HPDE6-E6E7 (cell line): ENCODE measurements around the gene SCO2.

Experiments used
- DNase-seq: peaks from one replicate; pipeline ENCODE4 v3.0.0; 2011; ENCODE audit warnings: missing footprints; ENCODE audit errors: extremely low spot score

Gene SCO2, protein sequence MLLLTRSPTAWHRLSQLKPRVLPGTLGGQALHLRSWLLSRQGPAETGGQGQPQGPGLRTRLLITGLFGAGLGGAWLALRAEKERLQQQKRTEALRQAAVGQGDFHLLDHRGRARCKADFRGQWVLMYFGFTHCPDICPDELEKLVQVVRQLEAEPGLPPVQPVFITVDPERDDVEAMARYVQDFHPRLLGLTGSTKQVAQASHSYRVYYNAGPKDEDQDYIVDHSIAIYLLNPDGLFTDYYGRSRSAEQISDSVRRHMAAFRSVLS

DNA sequence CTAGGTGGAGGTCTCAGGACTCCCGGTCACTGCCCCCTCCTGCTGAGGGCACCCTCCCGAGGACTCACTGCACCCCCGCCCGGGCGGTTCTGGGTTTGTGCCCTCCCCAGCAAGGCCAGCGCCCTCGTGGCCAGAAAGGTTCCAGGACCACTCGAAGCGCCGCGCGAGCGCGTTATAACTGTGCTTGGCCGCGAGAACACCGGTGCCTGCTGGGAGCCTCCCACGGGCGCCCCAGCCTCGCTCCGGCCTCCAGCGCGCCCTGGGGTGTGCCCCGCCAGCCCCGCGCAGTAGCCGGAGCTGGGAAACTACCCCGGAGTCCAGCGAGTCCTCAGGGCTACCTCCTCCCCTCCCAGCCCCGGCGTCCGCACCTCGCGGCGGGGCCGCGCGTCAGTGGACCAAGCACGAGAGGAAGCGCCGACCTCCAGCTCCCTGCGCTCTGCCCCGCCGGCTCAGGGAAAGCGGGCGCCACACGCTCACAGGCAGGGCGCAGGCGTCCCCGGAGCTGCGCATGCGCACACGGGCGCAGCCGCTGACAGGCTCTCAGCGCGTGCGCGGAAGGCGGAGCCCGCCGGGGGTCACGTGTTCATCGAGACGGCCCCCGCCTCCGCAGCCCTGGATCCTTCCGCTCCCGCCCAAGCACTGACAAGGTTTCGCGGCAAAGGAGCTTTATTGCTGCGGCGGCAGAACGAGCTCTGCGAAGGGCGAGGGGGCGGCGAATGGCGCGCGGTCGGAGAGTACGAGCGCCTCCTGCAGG is at the start of gene SCO2:
Gene SCO2 (minus strand): TSS at position 495 of the 754 bp plus-strand sequence. CDS start 1,187 bp downstream, outside the sequence.
- DNase-seq: no peak

DNA sequence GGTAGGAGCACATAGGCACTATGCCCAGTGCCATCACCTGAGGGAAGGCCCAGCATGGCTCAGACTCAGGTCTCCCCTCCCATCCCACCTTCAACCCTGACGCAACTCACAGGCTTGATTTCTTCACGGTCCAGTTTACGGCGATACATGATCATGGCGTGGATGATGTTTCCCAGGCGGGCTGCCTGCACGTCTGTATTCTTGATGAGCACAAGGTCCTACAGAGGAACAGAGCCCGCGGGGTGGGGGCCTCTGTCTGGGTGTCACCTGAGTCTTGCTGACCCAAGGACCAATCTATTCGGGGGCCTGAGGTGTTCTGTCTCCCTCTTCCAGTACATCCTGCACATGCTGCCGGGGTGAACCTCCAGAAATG is 49.0 kb upstream of the SCO2 start:
- DNase-seq: no peak

DNA sequence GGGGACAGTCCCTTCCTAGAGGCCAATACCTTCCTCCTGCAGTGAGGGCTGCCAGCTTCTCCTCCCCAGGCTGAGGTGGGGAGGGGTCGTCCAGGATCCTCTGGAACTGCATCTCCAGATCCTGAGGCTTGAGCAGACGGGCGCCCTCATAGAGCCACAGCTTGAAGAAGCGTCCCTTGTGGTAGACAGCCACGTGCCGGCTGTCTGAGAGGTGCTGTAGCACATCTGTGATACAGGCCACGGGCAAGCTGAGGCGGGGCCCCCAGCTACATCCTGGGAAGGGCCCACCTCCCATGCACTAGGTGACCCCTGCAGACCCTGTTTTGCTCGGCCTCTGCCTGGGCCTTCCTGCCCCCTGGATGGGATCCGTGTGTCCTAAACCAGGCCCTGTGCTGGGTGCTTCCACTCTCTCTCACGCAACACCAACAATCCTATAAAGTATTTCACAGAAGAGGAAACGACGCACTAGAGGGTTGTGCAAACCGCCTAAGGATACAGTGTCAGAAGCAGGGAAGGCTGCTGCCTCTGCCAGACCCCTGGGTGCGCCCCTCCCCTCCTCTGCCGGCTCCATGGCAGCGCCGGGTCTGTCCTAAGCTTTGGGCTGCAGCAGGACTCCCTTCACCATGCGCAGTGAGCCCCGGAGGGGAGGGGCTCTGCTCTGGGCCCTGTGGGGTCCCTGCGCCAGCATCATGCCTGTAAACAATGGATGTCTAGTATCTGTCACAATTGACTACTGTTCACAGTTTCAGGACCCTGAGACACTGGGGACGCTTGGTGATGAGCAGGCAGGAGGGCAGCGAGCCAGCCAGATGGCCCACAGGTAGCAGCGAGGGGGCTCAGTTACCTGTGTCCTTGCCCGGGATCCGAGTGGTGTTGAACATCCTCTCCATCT is 48.3 kb upstream of the SCO2 start:
- DNase-seq: no peak

DNA sequence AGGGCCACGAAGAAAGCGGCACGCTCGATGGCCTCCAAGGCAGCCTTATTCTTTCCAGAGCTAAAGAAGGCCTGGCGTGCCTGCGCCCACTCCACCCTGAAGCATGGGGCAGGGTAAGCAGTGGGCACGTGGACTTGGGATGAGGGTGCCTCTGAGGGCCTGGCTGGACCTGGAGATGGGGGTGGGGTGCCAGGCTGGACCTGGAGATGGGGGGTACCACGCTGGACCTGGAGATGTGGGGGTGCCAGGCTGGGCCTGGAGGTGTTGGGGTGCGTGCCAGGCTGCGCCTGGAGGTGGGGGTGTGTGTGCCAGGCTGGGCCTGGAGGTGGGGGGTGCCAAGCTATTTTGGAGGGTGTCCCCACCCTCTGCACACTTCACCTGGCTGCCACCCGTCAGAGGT is 47.6 kb upstream of the SCO2 start:
- no peak for DNase-seq

DNA sequence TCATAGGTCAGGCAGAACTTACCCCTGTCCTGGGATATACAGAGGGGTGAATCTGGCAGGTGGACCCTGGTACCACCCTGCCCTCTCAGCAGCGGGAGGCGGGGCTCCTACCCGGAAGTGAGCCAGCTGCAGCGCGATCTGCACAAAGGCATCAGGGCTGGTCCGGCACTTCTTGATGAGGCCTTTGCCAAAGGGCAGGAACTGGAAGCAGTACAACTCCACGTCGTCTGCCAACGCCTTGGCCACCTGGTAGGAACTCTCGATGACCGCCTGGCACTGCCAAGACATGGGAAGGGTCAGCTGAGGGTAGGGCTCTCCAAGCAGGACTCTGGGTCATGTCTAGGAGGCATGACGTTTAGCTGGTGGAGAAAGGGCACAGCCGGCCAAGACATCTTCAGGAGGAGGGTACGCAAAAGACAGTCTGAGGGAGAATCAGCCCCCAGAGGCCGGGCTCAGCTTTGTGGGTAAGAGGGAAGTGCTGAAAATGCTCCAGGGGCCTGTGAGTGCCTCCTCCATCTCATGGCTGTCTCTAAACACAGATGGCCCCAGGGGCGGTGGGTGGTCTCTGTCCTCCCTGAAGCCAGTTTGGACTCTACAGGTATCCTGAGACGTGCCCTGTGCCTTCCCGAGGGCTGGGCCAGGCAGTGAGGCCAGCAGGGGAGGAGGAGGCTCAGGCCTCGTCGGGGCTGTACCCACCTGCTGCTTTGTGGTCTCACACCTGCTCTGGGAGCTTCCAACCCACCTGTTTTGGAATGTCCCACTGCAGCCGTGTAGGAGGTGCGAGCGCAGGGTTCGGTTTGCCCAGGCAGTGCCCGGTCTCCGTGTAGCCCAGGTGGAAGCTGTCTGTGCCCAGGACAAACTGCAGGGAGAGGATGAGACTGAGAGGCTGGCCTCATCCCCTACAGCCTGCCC is 46.1 kb upstream of the SCO2 start:
- no peak for DNase-seq

DNA sequence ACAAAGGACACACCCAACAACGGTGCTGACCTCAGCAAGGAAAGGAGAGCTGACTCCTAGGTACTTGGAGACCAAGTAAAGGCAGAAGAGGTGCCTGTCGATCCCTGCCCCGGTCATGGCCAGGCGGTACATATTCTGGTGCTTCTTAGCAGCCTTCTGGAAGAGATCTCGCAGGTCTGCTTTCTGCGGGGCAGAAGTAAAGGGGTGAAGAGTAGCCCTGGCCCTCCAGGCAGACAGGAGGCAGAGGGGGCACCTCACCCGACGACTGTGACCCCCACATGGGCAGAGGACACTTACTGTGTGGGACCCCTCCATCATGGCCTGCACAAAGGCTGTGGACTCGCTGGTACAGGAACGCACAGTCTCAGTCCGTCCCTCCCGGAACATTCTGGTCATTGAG is 45.5 kb upstream of the SCO2 start:
- no peak for DNase-seq

DNA sequence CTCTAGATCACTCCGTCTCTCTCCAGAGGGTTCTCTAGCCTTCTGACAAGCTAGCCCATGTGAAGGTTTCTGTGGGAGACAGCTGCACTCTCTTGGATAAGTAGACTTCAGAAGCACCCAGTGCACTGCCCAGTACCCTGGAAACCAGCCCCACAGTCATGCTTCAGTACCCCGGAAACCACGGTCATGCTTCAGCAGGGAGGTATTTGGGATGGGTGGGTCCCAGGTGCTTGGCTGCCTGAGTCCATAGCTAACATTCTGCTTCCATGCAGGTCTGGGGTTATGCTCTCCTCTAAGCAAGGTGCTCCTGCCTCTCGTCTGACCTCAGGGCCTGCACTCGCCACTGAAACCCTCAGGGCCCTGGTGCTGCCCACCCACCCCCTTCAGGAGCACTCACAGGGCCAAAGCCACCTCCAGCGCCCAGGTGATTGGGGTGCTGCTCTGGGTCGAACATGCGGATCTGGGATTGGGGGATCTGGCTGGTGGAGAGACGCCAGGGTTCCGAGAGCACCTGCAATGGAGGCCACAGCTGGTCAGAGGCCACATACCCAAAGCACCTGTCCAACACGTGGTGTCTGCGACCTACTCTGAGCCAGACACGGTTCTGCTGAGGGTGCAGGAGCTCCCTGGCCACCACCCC is 44.6 kb upstream of the SCO2 start:
- no peak for DNase-seq

DNA sequence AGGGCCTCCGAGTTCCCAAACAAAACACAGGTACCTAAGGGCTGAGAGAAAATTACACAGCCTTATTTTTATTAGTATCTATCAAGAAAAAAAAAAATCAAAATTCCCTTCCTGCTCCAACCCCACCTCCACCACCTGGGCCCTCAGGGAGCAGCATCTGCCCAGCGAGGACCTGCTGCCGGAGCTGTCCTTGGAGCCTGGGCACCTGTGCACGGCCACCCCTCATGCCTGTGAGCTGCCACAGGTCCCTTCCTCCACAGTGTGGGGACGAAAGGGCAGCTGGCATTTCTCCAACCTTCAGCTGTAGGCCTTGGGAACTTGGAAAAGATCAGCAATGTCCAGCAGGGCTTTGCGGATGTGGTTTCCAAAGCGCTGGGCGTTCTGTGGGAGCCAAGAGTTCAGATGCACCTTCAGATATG is 43.7 kb upstream of the SCO2 start:
- DNase-seq: no peak

DNA sequence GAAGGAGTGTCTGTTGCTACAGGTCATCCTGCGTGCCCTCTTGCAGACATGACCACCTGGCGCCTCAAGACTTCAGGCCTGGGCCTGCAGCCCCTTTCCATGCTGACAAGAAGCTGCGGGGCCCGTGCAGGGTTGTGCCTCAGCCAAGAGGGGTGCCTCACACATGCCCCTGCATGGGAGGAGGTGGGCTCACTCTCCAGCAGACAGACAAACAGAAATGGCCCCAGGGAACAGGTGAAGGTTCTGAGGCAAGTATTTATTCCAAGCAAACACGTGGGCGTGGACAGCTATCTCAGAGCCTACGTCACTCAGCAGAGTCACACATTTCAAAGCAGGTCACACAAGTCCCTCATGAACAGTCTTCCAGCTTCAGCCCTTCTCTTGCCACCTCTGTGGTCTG is 43.2 kb upstream of the SCO2 start:
- DNase-seq: no peak

DNA sequence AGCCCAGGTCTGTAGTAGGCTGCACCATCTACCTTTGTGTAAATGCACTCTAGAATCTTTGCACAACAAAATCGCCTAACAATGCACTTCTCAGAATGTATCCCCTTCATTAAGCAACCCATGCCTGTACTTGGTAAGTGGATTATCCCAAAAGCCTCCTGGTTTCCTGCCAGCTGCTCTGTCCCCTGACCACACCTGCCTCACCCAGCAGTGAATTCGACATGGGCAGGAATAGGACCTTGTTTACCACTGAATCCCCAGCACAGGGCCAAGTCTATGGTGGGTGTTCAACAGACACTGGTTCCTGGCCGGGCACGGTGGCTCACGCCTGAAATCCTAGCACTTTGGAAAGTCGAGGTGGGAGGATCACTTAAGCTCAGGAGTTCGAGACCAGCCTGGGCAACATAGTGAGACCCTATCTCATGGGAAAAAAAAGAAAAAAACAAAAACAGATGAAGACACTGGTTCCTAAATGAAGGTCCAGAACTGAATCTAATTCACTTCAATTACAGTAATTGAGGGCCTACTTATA is 42.4 kb upstream of the SCO2 start:
- DNase-seq: no peak

DNA sequence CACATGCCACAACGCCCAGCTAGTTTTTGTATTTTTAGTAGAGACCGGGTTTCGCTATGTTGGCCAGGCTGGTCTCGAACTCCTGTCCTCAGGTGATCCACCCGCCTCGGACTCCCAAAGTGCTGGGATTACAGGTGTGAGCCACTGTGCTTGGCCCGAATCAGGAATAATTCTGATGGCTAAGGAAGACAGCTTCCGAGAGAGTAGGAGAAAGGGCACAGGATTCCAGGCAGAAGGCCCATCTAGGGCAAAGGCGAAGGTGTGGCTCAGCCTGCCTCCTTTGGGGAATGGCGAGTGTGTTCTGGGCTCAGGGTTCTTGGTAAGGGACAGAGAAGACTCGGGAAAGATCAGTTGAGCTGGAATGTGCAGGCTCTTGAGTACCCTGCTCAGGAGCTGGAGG is 38.9 kb upstream of the SCO2 start:
- no peak for DNase-seq

DNA sequence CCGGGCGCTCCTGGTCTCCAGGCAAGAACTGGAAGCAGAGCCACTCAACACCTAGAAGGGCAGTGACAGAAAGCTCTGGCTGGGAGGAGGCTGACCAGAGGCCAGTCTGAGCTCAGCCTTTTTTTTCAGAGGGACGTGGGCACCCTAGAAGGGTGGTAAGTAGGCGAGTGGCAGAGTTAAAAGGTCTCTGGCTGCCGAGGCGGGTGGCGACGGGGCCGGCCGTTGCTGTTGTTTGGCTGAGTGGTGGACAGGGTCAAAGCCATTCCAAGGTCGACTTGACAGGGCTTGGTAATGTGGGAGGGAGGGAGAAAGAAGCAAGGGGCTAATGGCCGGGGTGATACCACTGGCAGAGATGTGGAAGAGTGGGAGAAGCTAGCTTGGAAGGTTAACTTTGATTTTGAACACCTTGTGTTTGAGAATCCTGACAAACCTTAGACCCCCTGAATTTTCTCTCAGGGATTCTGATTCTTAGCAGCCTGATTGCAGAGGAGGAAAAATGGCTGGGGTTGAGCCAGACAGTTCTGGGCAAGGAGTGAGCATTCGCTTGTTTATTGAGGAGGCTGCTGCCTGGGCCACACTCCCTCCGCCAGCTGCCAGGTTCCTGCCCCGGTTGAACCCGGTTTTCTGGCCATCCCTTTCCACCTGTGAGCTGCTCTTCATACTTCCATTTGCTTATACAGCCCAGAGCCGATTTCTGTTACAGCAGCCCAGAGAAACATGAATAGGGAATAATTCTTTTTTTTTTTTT is 38.2 kb upstream of the SCO2 start:
- no peak for DNase-seq

DNA sequence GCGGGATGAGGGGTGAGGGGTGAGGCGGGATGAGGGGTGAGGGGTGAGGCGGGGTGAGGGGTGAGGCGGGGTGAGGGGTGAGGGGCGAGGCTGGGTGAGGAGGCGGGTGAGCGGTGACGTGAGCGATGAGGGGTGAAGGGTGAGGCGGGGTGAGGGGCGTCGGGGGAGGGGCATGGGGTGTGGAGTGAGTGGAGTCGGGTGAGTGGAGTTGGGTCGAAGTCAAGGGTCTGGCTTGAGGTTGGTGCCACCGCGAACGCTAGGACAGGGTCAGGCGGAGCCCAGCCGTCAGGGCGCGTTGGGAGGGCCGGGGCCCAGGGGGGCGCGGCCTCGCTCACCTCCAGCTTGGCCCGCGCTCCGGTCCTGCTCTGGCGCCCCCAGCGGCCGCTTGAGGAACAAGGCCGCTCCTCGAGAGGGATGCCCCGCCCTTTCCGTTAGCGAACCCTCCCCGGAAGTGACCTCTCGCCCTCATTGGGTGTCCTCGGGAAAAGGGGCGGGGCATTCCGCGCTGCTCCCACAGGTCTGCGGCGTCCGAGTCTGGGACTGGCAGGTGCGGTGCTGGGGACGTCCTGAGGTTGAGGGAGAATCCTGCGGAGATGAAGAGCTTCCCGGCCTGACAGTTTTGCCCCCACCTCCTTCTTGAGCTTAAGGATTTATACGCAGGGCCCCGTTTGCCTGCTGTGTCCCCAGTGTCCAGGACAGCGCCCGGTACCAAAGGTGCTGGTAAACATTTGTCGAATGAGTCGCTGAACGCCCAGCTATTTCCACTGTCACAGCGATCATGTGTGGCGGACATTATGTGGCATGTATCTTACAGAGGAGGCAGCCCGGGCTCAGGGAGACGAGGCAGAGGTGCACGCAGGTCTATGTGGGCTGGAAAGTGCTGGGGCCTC is 37.4 kb upstream of the SCO2 start, which contains the start of gene SYCE3:
Gene SYCE3 (minus strand): TSS at position 397 of the 890 bp plus-strand sequence. CDS start 6,514 bp downstream, outside the sequence.
- peak; percentile 88 for DNase-seq

DNA sequence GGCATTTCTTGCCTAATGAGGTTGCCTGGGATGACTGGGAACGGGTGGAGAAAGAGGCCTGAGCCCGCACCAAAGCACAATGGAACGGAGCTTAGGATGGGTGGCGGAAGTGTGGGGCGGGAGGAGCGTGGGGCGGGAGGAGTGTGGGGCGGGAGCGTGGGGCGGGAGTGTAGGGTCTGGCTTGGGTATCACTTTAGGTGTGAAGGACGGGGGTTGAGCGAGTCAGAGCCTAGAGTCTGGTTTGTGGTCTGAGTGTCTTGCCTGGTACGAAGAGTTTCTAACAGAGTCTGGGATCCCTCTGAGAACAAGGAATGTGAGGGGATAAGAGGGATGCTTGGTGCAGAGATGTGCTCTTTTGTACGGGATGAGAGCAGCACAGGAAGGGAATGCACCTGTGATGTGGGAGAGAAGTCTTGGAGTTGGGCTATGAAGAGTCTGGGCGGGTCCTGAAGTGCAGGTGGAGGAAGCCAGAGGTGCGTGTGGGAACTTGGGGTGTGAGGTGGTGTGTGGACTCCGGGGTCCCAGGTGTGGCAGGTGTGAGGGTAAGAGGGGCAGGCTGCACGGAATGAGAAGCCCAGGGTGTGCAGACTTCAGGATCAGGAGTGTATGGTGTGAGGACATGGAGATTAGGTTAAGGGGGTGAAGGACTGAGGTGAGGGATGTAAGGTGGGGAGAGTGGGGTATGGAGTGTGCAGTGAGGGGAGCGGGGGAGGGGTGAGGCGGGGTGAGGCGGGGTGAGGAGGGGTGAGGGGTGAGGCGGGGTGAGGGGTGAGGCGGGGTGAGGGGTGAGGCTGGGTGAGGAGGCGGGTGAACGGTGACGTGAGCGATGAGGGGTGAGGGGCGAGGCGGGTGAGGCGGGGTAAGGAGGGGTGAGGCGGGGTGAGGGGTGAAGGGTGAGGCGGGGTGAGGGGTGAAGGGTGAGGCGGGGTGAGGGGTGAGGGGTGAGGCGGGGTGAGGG is 36.3 kb upstream of the SCO2 start:
- no peak for DNase-seq

DNA sequence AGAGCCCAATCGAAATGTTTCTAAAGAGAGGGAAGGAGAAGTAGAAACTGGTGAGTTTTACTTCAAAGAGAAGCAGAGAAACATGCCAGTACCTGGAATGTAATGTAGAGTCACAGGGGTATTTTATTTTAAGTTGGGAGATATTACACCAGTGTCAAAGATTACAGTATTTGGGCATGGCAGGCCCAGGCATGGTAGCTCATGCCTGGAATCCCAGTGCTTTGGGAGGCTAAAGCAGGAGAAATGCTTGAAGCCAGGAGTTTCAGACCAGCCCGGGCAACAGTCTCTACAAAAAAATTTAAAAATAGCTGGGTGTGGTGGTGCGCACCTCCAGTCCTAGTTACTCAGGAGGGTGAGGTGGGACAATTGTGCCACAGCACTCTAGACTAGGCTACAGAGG is 34.6 kb upstream of the SCO2 start:
- no peak for DNase-seq

DNA sequence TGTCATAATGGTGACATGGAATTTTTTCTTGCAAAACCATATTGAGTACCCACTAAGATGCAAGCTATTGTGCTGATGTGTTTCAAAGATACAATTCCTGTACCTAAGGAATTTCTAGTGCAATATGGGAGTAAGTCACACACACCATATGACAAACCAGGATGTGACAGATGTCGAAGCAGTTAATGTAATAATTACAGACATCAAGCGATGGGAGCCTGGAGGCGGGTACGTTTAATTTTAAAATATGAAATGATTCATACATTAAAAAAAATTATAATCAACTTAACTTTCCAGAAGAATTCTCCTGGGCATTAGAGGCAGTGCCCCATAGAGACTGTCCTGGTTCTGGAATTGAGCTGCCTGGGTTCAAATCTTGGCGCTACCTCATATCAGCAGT is 31.3 kb upstream of the SCO2 start:
- DNase-seq: no peak

DNA sequence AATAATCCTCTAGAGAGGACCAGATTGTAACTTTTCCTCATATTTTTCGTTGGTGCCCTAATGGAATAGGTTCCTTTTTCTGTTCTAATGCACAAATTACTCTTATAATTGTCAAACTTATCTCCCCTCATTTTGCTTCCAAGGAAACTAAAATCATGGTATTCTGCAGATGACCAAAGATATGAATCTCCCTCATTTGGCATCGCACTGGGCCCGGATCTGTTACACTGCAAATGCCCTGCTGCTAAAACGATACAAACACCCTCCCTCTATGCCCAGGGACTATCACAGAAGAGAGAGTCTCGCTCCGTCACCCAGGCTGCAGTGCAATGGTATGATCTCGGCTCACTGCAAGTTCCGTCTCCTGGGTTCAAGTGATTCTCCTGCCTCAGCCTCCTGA is 27.9 kb upstream of the SCO2 start:
- no peak for DNase-seq
